Upper lobe of left lung (tissue), 4 donors: ENCODE measurements around the gene TRAFD1.

Experiments
- CTCF ChIP-seq, 6 experiments: fragments of 450-650 bp in 4 of 6; fragments of 200-600 bp in 2 of 6; sonication (generic) in 2 of 6; IDR thresholded peaks; one replicate each; pipeline ENCODE4 v1.5.1; 2016 to 2019; ENCODE audit warnings: antibody characterized with exemption in 6 of 6
- POLR2A ChIP-seq, 4 donors: fragments of 450-650 bp; IDR thresholded peaks; one replicate each; pipeline ENCODE4 v1.5.1; 2016 to 2017; ENCODE audit warnings: antibody characterized with exemption in 4 of 4, mild to moderate bottlenecking in 2 of 4
- POLR2AphosphoS5 ChIP-seq, 2 donors: sonication (generic); formaldehyde crosslinking; IDR thresholded peaks; one replicate each; pipeline ENCODE4 v1.5.1; 2017; ENCODE audit warnings: antibody characterized with exemption in 2 of 2

- TF ChIP-seq POLR2A (IDR thresholded peaks at IDR 0.05) (no peak), POLR2AphosphoS5 (IDR thresholded peaks at IDR 0.05) (peak; percentile 26 to 34), CTCF (IDR thresholded peaks at IDR 0.05) (no peak)
Observed at GRCh38 chr12:112182499-112182898, 57.1 kb downstream of the TRAFD1 start.
